ENCODE measurements around the gene CRMP1.

- TF ChIP-seq CTCF (IDR thresholded peaks at IDR 0.05), result no peak
- TF ChIP-seq POLR2A (IDR thresholded peaks at IDR 0.05), result no peak
Measured at GRCh38 chr4:5805270-5805669, 87.6 kb downstream of the CRMP1 start.
